ENCODE data around the gene IGFL3.

- TF ChIP-seq EZH2 (IDR thresholded peaks at IDR 0.05; ENCODE audit: low read length, missing control alignments) (no peak), CTCF (conservative IDR thresholded peaks at IDR 0.05 in 1 of 2, IDR thresholded peaks at IDR 0.05 in 1 of 2; ENCODE audit: low read depth in 1 of 2, low read length in 2 of 2) (no peak)
These were observed 8.7 kb upstream of the IGFL3 start for GRCh38 chr19:46133101-46133627.
